ENCODE measurements around the gene FAHD1. TPM values are rescaled to one million over a fixed set of nuclear protein-coding genes. Genes with fewer than 3 reads are reported as not detected.
A peak's percentile ranks its signal among the peaks of the same experiment; 100 is the strongest.

FAHD1 gene
- total RNA-seq, 3 donors from 2014 or later, result 27.2 to 35.4 (median 29.7) TPM

GRCh38 chr16:1779741-1780676 is 47.0 kb upstream of the FAHD1 start:
- H3K36me3 ChIP-seq, result peaks cover 5% of the 10 kb centered on the region
- no peak for DNase-seq (ENCODE audit: low spot score in 2 of 2)
- peaks cover 0 to 15% of the 10 kb centered on the region in 2 donors for H3K4me1 ChIP-seq
- TF ChIP-seq POLR2A (IDR thresholded peaks at IDR 0.05) (no peak), CTCF (IDR thresholded peaks at IDR 0.05) (no peak)
- H3K27me3 ChIP-seq, result no peaks in the 10 kb centered on the region
- intact Hi-C loops (cut with DNase I; ENCODE audit: low total_unique reads), result no loop called here
- H3K9me3 ChIP-seq, result no peaks in the 10 kb centered on the region
- no peak overlapping the region for H3K4me3 ChIP-seq
- no peak overlapping the region for H3K27ac ChIP-seq

DNA sequence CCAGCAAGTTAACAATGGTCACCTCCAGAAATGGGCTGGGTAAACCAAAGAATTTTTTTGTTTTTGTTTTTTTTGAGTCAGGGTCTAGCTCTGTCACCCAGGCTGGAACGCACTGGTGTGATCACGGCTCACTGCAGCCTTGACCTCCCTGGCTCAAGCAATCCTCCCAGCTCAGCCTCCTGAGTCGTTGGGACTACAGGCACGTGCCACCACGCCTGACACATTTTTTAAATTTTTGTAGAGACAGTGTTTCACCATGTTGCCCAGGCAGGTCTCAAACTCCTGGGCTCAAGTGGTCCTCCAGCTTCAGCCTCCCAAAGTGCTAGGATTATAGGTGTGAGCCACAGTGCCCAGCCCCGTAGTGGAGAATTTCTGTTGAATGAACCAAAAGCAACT is 46.3 kb upstream of the FAHD1 start:
- Histone ChIP-seq H3K4me1 (peaks cover 0 to 15% of the 10 kb centered on the region in 2 donors), H3K9me3 (no peaks in the 10 kb centered on the region), H3K4me3 (peak overlapping the region in 1 of 3 donors; percentile 96), H3K27me3 (no peaks in the 10 kb centered on the region), H3K27ac (no peak overlapping the region), H3K36me3 (peaks cover 5% of the 10 kb centered on the region)
- DNase-seq (ENCODE audit: low spot score in 2 of 2), result no peak
- TF ChIP-seq POLR2A (IDR thresholded peaks at IDR 0.05), result no peak
- intact Hi-C loops (cut with DNase I; ENCODE audit: low total_unique reads), result no loop called here

DNA sequence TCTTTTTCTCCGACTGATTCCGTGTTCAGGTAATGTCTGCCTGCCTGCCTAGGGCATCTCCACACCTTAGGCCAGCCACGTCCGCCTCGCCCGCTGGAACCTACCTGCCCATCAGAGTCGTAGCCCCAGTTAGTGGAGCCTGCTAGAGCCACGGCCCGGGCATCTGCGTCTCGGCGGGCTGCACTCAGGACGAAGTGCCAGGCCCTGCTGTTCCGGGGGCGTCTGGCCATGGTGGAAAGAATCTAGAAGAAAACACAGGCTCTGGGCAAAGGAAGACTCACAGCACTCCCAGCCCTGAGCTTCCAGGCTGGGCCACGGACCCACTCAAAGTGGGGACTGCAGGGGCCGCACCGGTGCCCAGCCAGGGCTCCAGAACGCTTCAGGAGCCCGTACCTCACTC is 45.8 kb upstream of the FAHD1 start:
- Histone ChIP-seq H3K4me1 (peaks cover 0 to 15% of the 10 kb centered on the region in 2 donors), H3K9me3 (no peaks in the 10 kb centered on the region), H3K27me3 (no peaks in the 10 kb centered on the region), H3K27ac (peak overlapping the region; percentile 83 to 91), H3K36me3 (peaks cover 5% of the 10 kb centered on the region), H3K4me3 (peak overlapping the region; percentile 77 to 96 (median 94))
- DNase-seq (ENCODE audit: low spot score in 2 of 2), result no peak
- intact Hi-C loops (cut with DNase I; ENCODE audit: low total_unique reads), result no loop called here
- no peak for TF ChIP-seq CTCF (IDR thresholded peaks at IDR 0.05)
- TF ChIP-seq POLR2A (IDR thresholded peaks at IDR 0.05), result no peak
- no peak for TF ChIP-seq POLR2AphosphoS5 (IDR thresholded peaks at IDR 0.05)

DNA sequence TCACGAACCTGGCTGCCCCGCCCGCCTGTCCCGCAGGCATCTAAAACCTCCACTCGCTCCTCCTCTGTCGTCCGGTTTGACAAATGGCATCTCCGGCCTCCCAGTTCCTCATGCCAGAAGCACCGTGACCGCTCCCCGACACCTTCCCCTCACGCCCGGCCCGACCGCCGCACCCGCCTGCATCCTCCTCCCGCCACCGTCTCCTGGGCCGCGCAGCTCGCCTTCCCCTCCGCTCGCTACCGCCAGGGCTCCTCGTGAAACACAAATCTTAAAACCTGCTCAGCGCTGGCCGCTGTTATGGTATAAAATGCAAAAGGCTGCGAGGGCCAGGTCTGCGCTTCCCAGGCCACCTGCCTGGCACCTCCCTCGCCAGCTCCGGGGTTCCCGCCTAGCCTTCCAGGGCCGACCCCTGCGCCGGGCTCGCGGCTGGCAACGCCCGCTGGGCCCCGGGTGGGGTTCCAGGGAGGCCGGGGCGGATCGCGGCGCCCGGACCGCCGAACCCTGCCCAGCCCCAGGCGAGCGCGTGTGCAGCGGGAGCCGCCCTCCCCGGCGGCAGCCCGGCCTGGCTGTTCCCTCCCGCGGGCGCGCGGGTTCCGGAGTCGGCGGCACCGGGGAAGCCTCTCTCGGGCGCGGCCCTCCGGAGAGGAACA is 45.1 kb upstream of the FAHD1 start:
- peak overlapping the region; percentile 77 to 96 (median 94) for H3K4me3 ChIP-seq
- no peaks in the 10 kb centered on the region for H3K27me3 ChIP-seq
- no peak for DNase-seq (ENCODE audit: low spot score in 2 of 2)
- H3K27ac ChIP-seq, result peak overlapping the region; percentile 83 to 91
- H3K9me3 ChIP-seq, result no peaks in the 10 kb centered on the region
- TF ChIP-seq POLR2AphosphoS5 (IDR thresholded peaks at IDR 0.05) (no peak), CTCF (IDR thresholded peaks at IDR 0.05) (peak; percentile 15 to 18 (median 16)), POLR2A (IDR thresholded peaks at IDR 0.05) (no peak)
- H3K36me3 ChIP-seq, result peaks cover under 1% of the 10 kb centered on the region
- H3K4me1 ChIP-seq, result peaks cover 0 to 15% of the 10 kb centered on the region in 2 donors
- intact Hi-C loops (cut with DNase I; ENCODE audit: low total_unique reads), result no loop called here

- intact Hi-C loops (cut with DNase I; ENCODE audit: low total_unique reads), result no loop called here
- TF ChIP-seq POLR2AphosphoS5 (IDR thresholded peaks at IDR 0.05), result peak; percentile 25 to 76 (median 75)
- TF ChIP-seq CTCF (IDR thresholded peaks at IDR 0.05), result no peak
- Histone ChIP-seq H3K4me3 (peak within 1 kb of the TSS; percentile 77 to 96 (median 94)), H3K36me3 (no peaks in the 10 kb centered on the region), H3K4me1 (peaks cover 0 to 15% of the 10 kb centered on the region in 2 donors), H3K27me3 (no peaks in the 10 kb centered on the region), H3K27ac (peak within 1 kb of the TSS; percentile 83 to 91), H3K9me3 (no peaks in the 10 kb centered on the region)
- peak; percentile 100 for DNase-seq (ENCODE audit: low spot score in 2 of 2)
Measured at GRCh38 chr16:1782408-1783264, 44.4 kb upstream of the FAHD1 start, which contains the start of the genes NUBP2 and SPSB3. Gene NUBP2 (plus strand): TSS chr16:1782960. CDS start chr16:1783021, 61 bp downstream. Gene SPSB3 (minus strand): TSS chr16:1782571. CDS start chr16:1781483, 1,088 bp downstream.

All from breast epithelium (tissue), 4 donors.